GM21737 (cell line): ENCODE results near the gene DIAPH3.

Experiments used
- ATAC-seq: cut with Tn5 transposase; IDR thresholded peaks from one replicate; pipeline ENCODE4 v1.9.1; 2021; ENCODE audit warnings: mild to moderate bottlenecking, moderate library complexity; ENCODE audit not compliant: unreplicated experiment

The DIAPH3 gene

GRCh38 chr13:59681636-59682311 lies 482.0 kb downstream of the DIAPH3 start:
- no peak for ATAC-seq

GRCh38 chr13:59680429-59681024 lies 483.2 kb downstream of the DIAPH3 start:
- no peak for ATAC-seq

- no peak for ATAC-seq
These were observed 484.5 kb downstream of the DIAPH3 start for GRCh38 chr13:59679254-59679653.

GRCh38 chr13:59677966-59678814 lies 485.5 kb downstream of the DIAPH3 start:
- no peak for ATAC-seq

- ATAC-seq: no peak
These were observed 486.3 kb downstream of the DIAPH3 start for GRCh38 chr13:59677430-59677829.

GRCh38 chr13:59674616-59675015 lies 489.1 kb downstream of the DIAPH3 start:
- no peak for ATAC-seq

GRCh38 chr13:59673286-59673685 lies 490.4 kb downstream of the DIAPH3 start:
- no peak for ATAC-seq

GRCh38 chr13:59672445-59672844 lies 491.3 kb downstream of the DIAPH3 start:
- no peak for ATAC-seq

- no peak for ATAC-seq
These were observed 491.8 kb downstream of the DIAPH3 start for GRCh38 chr13:59671881-59672280.

GRCh38 chr13:59666504-59666903 lies 497.2 kb downstream of the DIAPH3 start:
- ATAC-seq: no peak

- ATAC-seq: no peak
These were observed 498.0 kb downstream of the DIAPH3 start for GRCh38 chr13:59665732-59666131.

- ATAC-seq: no peak
These were observed 498.5 kb downstream of the DIAPH3 start for GRCh38 chr13:59665184-59665583.

- no peak for ATAC-seq
These were observed 499.1 kb downstream of the DIAPH3 start for GRCh38 chr13:59664586-59664985.

- no peak for ATAC-seq
These were observed 500.0 kb downstream of the DIAPH3 start for GRCh38 chr13:59663707-59664106.

GRCh38 chr13:59660582-59660981 lies 503.1 kb downstream of the DIAPH3 start:
- no peak for ATAC-seq

GRCh38 chr13:59659981-59660380 lies 503.7 kb downstream of the DIAPH3 start:
- no peak for ATAC-seq

GRCh38 chr13:59658738-59659330 lies 504.9 kb downstream of the DIAPH3 start:
- no peak for ATAC-seq

GRCh38 chr13:59658027-59658737 lies 505.5 kb downstream of the DIAPH3 start:
- no peak for ATAC-seq

GRCh38 chr13:59653916-59654315 lies 509.8 kb downstream of the DIAPH3 start:
- no peak for ATAC-seq

- ATAC-seq: no peak
These were observed 512.2 kb downstream of the DIAPH3 start for GRCh38 chr13:59651479-59651878.
